ENCODE results near the gene CBLN1. TPM values are rescaled to one million over a fixed set of nuclear protein-coding genes. Genes with fewer than 3 reads are reported as not detected.

The CBLN1 gene
- total and polyA plus RNA-seq, 9 of the 15 experiments (the other 6 are each of a cell fraction or from before 2014, with no cell fraction given): not detected

GRCh38 chr16:49277386-49277742 lies 4.3 kb downstream of the CBLN1 start (continued):
- TF ChIP-seq PRPF4 (IDR thresholded peaks at IDR 0.05; ENCODE audit: insufficient read depth, low read depth, low read length, poor library complexity, severe bottlenecking) (no peak), WHSC1 (IDR thresholded peaks at IDR 0.05; ENCODE audit: low read length) (no peak), NFIC (IDR thresholded peaks at IDR 0.05) (no peak)

GRCh38 chr16:49276646-49277385 lies 4.8 kb downstream of the CBLN1 start:
- Histone ChIP-seq H4K20me1 (replicated peaks; ENCODE audit: control insufficient read depth, insufficient read depth, low read length) (no peaks in the 10 kb centered on the region), H3K9me3 (replicated peaks; ENCODE audit: control insufficient read depth, insufficient read depth, low read depth, low read length) (no peaks in the 10 kb centered on the region), H3K4me1 (replicated peaks in 1 of 2; ENCODE audit: control insufficient read depth in 2 of 2, insufficient read depth in 2 of 2, low read length in 2 of 2) (peaks cover 0 to 7% of the 10 kb centered on the region in 2 experiments; a peak in 2 of 5 replicates), H3K9me1 (ENCODE audit: control insufficient read depth, insufficient read depth, low read length) (no peaks in the 10 kb centered on the region), H3K27me3 (ENCODE audit: control insufficient read depth in 2 of 2, insufficient read depth in 2 of 2, low read length in 2 of 2) (peaks cover 24 to 70% of the 10 kb centered on the region in 2 experiments), H2AFZ (ENCODE audit: low read depth, low read length) (no peak overlapping the region), H3K36me3 (ENCODE audit: control insufficient read depth, insufficient read depth, low read length) (no peaks in the 10 kb centered on the region), H3K9ac (ENCODE audit: insufficient read depth in 1 of 2, low read depth in 2 of 2, low read length in 2 of 2) (no peak overlapping the region), H3K27ac (ENCODE audit: extremely low read depth, low read depth, low read length) (no peak overlapping the region), H3K79me2 (ENCODE audit: control insufficient read depth, insufficient read depth, low read length) (no peaks in the 10 kb centered on the region), H3K4me3 (no peak overlapping the region), H3K4me2 (ENCODE audit: insufficient read depth, low read length) (no peak overlapping the region)
- ChIA-PET POLR2A (no interaction called here), CTCF (ENCODE audit: low intra/inter-chr PET ratio) (no interaction called here)
- FAIRE-seq (no peak), DNase-seq (ENCODE audit: extremely low read depth in 1 of 4, low spot score in 3 of 4) (no peak), ATAC-seq (no peak)
- intact Hi-C loops (cut with micrococcal nuclease) (no loop called here), in situ Hi-C loops (cut with MboI) (no loop called here)
- TF ChIP-seq ZFP1 (CRISPR knock-in tag; IDR thresholded peaks at IDR 0.05): no peak
- no peak for TF ChIP-seq SMAD2 (IDR thresholded peaks at IDR 0.05; ENCODE audit: low read depth, low read length)
- TF ChIP-seq MAFG (tag; conservative IDR thresholded peaks at IDR 0.05): no peak
- TF ChIP-seq HEY1 (CRISPR knock-in tag; IDR thresholded peaks at IDR 0.05; ENCODE audit: borderline replicate concordance): no peak
- TF ChIP-seq ZC3H11A (IDR thresholded peaks at IDR 0.05; ENCODE audit: low read depth, low read length): no peak
- TF ChIP-seq MBD1 (CRISPR knock-in tag; IDR thresholded peaks at IDR 0.05): no peak
- no peak for TF ChIP-seq GTF2F1 (IDR thresholded peaks at IDR 0.05; ENCODE audit: low read depth, low read length)
- no peak for TF ChIP-seq HDAC6 (IDR thresholded peaks at IDR 0.05; ENCODE audit: low read depth, low read length)
- no TSS peak for BruUV-seq (replicated peaks)
- WGBS (ENCODE audit: insufficient coverage, low coverage, missing lambda C conversion rate): 1% methylated on average over 19 of the region's 19 CpGs
